HG02588 (cell line): ENCODE results near the gene TFPI.
A peak's percentile ranks its signal among the peaks of the same experiment; 100 is the strongest.
"Not testable (repeated sequence)": the region's sequence is repeated elsewhere in the genome, so short reads cannot be mapped to it uniquely, and the experiment has no call there.

Source experiments
- ATAC-seq: cut with Tn5 transposase; IDR thresholded peaks from one replicate; pipeline ENCODE4 v1.9.1; 2021; ENCODE audit warnings: mild to moderate bottlenecking, moderate library complexity; ENCODE audit not compliant: unreplicated experiment

The TFPI gene

GRCh38 chr2:187529248-187529976, 24.8 kb downstream of the TFPI start:
- no peak for ATAC-seq

DNA sequence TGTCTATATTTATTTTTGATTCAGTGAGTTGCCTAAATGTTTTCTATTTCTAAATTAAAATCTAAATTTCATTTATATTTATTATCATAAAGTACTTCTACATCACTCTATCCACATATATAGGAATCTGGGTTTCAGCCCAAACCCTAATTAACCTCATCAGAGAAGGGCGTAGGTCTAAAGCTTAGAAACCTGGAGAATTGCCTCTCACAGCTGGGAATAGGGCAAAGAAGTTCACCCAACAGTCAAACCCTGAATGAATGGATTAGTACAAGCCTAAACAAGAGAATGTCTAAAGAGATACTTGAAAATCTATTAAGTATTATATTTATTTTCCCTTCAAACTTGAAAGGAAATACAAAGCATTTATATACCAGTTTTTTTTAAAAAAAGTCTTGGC, 26.2 kb downstream of the TFPI start:
- no peak for ATAC-seq

DNA sequence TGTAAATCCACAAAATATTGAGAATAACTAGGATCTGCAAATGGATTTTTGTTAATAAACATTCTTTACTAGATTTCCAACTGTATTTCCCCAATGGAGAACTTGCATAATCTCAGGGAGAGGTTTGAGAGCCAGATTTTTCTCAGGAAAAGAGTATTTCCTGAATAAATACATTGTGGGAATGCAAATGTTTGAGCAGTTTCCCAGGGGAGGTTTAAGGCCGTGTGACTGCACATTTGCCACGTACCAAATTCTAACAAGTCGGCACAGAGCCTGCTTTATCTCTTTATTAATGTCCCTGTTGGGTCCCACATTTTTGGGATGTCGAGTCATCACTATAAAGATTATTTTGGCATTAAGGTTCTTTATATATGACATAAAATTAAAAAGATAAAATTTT, 27.0 kb downstream of the TFPI start:
- ATAC-seq, result no peak

DNA sequence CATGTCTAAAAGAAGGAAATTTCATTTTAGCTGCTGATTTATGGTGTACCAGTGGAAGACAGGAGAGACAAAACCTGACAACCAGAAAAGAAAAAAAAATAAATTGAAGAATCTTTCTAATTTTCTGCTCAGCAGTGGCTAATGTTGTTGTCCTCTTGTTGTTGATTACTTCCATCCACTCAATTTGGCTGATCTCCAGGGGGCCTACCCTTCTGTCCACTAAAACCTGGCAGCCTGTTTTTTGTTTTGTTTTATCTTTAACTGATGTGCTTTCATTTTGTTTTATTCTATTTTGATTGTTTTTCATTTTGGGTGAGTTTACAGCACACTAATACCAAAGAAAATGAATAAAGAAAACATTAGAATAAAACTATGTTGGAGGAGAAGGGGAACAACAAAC, 27.4 kb downstream of the TFPI start:
- no peak for ATAC-seq

DNA sequence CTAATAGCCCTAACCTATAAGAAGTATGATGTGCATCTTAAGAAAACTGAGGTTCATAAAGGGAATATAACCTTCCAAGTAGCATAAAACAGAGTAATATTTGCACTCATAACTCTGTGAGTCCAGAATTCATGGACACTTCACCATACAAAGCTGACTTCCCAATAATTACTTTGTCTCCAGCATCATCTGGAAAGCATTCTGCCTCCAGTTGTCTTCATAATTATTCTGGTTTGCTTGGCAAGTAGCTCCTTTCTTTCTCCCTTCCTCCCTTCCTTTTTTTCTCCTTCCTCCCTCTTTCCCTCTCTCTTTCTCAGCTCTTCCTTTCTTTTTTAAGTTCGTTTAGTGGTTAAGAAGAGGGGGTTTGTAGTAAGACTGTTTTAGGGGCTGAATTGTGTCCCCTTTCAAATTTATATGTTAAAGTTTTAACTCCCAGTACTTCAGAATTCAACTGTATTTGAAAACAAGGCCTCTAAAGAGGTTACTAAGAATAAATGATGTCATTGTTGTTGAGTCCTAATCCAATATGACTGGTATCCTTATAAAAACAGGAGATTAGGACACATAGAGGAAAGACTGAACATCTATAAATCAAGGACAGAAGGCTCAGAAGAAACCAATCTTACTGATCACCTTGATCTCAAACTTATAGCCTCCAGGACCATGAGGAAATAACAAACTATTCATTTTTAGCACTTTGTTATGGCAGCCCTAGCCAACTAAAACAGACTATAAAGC, 28.9 kb downstream of the TFPI start:
- ATAC-seq, result no peak

GRCh38 chr2:187523325-187523724, 30.9 kb downstream of the TFPI start:
- ATAC-seq, result no peak

- ATAC-seq, result no peak
These were observed 34.1 kb downstream of the TFPI start for GRCh38 chr2:187520121-187520624.

DNA sequence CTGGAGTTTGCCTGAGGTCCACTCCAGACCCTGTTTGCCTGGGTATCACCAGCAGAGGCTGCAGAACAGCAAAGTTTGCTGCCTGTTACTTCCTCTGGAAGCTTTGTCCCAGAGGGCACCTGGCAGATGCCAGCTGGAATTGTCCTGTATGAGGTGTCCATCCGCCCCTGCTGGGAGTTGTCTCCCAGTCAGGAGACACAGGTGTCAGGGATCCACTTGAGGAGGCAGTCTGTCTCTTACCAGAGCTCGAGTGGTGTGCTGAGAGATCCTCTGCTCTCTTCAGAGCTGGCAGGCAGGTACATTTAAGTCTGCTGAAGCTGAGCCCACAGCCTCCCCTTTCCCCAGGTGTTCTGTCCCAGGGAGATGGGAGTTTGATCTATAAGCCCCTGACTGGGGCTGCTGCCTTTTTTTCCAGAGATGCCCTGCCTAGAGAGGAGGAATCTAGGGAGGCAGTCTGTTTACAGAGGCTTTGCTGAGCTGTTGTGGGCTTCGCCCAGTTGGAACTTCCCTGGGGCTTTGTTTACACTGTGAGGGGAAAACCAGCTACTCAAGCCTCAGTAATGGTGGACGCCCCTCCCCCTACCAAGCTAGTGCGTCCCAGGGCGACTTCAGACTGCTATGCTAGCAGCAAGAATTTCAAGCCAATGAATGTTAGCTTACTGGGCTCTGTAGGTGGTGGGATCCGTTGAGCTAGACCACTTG, 34.7 kb downstream of the TFPI start:
- peak; percentile 53 for ATAC-seq

- ATAC-seq, result not testable (repeated sequence)
These were observed 36.4 kb downstream of the TFPI start for GRCh38 chr2:187517750-187518361.

DNA sequence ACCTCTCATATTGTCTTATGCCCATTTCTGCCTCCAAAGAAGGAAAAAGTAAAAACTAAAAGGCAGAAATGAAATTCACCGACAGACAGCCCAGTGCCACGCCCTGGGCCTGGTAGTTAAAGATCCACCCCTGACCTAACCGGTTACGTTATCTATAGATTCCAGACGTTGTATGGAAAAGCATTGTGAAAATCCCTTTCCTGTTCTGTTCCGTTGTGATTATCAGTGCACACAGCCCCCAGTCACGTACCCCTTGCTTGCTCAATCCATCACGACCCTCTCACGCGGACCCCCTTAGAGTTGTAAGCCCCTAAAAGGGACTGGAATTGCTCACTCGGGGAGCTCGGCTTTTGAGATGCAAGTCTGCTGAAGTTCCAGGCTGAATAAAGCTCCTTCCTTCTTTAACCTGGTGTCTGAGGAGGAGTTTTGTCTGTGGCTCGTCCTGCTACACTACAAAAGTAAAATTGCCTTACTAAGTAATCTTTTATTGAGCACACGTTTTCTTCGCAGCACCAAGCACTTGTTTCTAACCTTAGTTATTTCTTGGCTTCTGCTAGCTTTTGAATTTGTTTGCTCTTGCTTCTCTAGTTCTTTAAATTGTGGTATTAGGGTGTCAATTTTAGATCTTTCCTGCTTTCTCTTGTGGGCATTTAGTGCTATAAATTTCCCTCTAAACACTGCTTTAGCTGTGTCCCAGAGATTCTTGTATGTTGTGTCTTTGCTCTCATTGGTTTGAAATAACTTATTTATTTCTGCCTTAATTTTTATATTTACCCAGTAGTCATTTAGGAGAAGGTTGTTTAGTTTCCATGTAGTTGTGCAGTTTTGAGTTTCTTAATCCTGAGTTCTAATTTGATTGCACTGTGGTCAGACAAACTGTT, 37.4 kb downstream of the TFPI start:
- not testable (repeated sequence) for ATAC-seq

GRCh38 chr2:187514930-187515329, 39.3 kb downstream of the TFPI start:
- no peak for ATAC-seq

DNA sequence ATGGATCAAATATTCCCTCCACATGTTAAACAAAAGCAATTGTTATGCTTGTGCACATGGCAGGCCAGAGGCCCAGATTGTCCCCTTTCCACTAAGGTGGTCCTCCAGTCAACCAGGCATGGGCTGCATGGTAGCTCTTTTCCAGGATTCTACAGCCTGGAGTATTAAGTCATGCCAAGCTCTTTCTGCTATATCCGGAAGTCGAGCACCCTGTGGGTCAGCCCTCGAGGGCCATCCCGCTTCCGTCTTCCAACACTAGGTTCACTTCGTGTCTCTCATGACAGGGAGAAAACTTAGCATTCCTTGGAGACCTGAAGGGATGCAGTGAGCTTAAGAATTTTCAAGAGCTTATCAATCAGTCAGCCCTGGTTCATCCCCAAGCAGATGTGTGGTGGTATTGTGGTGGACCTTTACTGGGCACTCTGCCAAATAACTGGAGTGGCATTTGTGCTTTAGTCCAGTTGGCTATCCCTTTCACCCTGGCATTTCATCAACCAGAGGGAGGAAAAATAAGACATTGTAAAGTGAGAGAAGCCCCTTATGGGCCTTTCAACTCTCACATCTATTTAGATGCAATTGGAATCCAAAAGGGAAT, 39.9 kb downstream of the TFPI start:
- not testable (repeated sequence) for ATAC-seq

DNA sequence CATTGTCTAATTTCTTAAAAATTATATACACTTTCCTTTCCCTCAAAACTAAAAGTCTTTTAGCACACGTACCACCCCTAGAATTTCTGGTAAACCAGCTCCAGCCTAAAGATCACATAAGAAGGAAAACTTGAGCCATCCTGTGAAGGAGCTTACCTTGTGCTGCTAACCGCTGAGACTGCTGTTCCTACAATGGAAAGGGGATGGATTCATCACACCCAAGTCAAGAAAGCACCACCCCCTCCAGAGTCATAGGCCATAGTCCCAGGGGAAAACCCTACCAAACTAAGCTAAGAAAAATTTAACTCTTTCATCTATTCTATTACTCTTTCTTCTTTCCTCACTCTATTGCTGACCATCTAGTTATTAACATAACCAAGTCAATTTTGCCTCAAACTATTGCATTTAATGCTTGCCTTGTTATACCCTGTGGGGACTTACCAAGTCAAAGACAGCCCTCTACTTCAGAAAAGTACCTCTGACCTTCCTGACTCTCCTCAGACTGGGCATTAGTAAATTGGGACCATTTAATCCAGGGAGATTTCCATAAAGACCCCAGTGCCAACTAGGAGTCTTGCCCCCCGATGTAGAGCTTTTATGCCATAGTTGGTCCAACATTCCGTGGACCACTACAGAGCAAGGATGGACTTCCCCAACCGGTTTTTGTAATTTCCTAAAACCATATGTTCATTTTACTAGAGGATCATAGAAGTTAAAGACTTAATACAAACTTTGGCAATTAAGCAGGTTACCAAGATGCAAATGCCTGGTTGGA, 40.6 kb downstream of the TFPI start:
- ATAC-seq, result not testable (repeated sequence)

- no peak for ATAC-seq
These were observed 42.6 kb downstream of the TFPI start for GRCh38 chr2:187511356-187512315.

- not testable (repeated sequence) for ATAC-seq
These were observed 43.5 kb downstream of the TFPI start for GRCh38 chr2:187510419-187511355.

- ATAC-seq, result no peak
These were observed 44.4 kb downstream of the TFPI start for GRCh38 chr2:187509667-187510417.
